HuH-7.5 (cell line): ENCODE results near the gene SPG21.

Experiments
- DNase-seq: peaks from one replicate; pipeline ENCODE4 v3.0.0; 2011; ENCODE audit warnings: low spot score

Gene SPG21

DNA sequence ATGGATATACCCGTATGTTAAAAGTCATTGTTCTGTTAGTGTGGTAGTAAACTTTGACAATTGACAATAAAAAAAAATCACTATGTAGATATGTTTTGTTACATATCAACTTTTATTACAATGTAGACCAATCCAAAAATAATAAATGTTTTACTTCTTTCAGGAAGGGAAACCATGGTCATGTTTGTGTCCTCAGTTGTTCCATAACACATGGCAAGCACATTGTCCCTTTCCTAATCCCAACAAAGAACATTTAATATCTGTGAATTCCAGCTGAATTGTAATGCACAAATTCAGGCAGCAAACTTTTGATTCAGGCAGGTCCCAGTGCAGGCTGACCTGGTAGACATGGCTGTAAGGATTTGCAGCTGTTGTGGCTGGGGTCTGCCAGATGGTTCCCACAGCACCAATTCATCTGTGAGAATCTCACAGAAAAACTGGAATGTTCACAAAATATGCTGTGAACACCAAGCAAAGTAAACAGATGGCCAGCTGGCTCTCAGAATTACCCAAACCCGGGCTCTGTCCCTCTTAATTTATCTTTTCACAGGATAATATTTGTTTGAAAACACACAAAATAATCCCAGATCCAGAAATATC is 1.9 kb upstream of the SPG21 start:
- DNase-seq, result no peak

- no peak for DNase-seq
Observed at GRCh38 chr15:64990168-64990470, 405 bp upstream of the SPG21 start.

DNA sequence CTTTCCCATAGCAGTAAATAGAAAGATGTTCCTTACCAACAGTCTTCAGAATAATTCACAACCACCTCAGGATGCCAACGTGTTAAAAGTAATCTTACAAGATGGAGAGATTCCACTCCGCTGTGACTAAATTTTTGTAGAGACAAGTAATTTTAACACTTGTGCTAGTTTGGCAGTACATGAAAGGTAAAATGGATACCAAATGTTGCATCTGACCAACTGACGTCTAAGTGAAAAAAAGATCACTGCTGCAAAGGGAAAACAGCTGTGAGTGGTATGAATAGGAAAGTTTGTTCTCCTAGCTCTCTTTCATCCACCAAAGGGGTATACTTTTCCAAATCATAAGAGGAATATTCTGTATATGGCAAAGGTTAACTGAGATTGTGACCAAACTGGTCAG is 2.6 kb downstream of the SPG21 start:
- no peak for DNase-seq

DNA sequence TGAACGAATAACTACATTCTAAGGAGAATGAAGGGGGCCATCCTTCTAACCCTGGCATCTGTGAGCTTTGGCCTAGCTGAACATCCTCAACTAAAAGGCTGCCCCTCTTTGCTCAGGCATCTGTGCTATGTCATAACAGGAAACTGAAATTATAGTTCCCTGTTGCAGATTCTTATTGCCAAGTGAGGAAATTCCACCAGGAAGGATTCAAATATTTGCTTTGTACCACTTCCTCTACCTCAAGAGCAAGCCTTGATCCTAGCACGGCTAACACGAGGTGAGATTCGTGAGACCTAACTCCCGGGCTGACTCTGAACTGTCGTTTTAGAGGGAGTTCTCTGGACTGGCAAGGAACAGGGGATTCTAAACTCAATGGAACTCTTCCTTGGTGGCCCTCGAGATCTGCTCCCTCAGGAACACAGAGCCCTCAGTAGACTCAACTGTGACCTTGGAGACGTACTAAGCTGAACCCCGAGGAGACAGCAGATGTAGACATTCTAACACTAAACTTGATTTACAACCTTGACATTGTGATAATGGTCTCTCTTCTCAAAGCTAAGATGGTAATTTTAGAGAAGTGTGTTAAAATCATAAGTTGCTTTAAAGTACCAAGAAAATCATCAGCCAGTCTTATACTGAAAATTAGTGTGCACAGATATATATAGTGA is 4.2 kb downstream of the SPG21 start:
- no peak for DNase-seq

DNA sequence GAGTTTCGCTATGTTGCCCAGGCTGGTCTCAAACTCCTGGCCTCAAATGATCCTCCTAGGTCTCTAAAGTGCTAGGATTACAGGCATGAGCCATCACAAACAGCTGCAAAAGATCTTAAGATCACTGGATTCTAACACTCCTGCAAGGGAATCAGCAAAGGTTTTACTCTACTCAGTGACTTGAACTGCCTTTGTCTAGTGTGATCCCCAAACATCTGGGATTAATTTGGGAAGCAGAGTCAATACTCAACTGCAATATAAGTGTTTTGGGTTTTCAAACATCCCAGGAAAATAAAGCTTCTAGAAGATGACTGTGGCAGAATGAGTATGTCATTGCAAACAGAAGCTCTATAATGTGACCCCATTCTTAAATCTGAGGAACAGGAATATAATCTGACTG is 7.2 kb downstream of the SPG21 start:
- no peak for DNase-seq

DNA sequence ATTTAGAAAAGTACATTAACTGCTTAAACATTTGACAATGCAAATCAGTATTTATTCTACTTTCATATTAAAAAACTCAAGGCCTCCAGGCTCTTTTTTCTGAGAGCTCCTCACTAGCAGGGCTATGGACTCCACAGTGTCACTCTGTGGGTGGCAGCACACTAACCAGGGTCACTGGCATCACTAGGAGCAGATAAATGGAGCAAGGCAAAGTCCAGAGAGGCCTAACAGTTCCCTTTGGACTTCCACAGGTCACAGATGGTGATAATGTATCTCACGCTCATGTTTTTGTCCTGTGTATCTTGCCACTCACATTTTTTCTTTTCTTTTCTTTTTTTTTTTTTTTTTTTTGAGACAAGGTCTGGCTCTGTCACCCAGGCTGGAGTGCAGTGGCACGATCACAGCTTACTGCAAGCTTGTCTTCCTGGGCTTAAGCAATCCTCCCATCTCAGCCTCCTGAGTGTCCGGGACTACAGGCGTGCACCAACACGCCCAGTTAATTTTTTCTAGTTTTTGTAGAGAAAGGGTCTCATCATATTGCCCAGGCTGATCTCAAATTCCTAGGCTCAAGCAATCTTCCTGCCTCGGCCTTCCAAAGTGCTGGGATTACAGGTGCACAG is 7.8 kb downstream of the SPG21 start:
- DNase-seq, result no peak

DNA sequence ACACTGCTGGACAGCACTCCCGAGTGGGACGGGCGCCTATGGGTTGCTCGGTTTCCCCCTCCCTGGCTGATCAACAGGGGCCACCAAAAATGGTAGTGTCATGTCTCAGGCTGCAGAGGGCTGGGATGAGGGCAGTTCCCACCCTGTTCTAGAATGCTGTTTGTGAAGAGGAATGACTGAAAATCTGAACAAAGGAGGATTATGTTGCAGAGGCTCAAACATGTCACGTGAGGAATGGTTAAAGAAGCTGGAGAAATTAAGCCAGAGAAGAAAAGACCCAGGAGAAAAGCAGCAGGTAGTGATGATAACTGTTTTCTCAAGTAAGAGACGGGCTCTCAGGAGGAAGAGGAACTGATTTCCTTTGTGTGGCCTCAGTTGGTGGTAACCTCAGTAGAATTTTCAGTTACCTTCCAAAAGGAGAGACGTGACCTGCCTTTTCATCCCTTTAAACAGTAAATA is 10.4 kb downstream of the SPG21 start:
- no peak for DNase-seq

DNA sequence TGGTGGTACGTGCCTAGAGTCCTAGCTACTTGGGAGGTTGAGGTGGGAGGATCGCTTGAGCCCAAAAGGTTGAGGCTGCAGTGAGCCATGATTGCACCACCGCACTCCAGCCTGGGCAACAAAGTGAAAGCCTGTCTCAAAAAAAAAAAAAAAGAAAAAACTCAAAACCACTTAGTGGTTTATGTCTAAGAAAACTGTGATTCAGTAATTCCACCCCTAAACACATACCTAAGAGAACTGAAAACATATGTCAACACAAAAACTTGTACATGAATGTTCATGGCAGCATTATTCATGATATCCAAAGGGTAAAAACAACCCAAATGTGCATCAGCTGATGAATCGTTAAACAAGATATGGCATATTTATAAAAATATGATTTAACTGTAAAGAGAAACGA is 14.3 kb downstream of the SPG21 start:
- DNase-seq, result no peak

DNA sequence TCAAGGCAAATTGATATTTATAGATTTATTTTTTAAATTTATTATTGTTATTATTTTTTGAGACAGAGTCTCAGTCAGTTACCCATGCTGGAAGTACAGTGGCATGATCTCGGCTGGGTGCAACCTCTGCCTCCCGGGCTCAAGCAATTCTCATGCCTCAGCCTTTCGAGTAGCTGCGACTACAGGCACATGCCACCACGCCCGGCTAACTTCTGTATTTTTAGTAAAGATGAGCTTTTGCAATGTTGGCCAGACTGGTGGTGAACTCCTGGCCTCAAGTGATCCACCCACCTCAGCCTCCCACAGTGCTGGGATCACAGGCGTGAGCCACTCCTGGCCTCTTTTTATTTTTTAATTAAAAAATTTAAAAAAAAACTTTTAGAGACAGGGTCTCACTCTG is 19.0 kb downstream of the SPG21 start:
- DNase-seq, result no peak

- no peak for DNase-seq
Observed at GRCh38 chr15:64969401-64969800, 20.3 kb downstream of the SPG21 start.

- no peak for DNase-seq
Observed at GRCh38 chr15:64961013-64961412, 28.7 kb downstream of the SPG21 start.

DNA sequence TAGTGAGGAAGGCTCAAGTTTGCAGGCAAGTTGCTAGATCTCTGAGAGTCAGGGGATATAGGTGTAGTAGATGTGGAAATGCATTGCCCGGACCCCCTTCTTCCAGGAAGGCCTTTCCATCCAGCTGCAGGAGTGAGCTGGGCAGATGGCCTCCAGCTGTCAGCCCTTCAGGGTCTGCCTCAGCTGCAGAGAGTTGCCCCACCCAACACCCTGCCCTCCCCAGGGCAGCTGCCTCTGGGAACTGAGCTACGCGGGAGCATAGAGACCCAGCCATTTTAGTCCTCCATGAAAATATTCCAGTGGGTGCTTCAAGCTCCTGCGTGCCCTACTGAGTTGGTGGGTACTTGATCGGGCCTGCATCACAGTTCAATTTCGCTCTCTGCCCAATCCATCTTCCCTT is 29.6 kb downstream of the SPG21 start:
- no peak for DNase-seq

GRCh38 chr15:64959128-64959527 is 30.6 kb downstream of the SPG21 start:
- no peak for DNase-seq

- DNase-seq, result no peak
Observed at GRCh38 chr15:64954395-64954794, 35.3 kb downstream of the SPG21 start.

GRCh38 chr15:64951777-64952418 is 37.8 kb downstream of the SPG21 start:
- no peak for DNase-seq

DNA sequence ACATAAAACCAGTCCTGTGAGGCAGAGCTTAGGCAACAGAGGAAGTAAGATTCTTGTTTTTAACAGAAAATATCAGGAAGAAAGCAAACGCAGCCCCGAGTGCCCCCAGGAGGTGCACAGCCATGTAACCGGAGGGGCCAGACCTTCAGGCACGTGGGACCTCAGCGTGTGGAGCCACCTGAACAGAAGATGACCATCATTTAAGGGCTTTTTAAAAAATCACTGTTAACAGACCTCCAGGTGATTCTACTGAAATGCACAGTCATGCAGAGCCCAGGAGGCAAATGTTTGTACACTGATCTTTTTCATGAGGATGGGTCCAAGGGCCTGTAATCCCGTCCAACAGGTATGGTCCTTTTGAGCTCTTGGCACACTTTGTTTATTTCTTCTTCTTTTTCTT is 38.8 kb downstream of the SPG21 start:
- no peak for DNase-seq

DNA sequence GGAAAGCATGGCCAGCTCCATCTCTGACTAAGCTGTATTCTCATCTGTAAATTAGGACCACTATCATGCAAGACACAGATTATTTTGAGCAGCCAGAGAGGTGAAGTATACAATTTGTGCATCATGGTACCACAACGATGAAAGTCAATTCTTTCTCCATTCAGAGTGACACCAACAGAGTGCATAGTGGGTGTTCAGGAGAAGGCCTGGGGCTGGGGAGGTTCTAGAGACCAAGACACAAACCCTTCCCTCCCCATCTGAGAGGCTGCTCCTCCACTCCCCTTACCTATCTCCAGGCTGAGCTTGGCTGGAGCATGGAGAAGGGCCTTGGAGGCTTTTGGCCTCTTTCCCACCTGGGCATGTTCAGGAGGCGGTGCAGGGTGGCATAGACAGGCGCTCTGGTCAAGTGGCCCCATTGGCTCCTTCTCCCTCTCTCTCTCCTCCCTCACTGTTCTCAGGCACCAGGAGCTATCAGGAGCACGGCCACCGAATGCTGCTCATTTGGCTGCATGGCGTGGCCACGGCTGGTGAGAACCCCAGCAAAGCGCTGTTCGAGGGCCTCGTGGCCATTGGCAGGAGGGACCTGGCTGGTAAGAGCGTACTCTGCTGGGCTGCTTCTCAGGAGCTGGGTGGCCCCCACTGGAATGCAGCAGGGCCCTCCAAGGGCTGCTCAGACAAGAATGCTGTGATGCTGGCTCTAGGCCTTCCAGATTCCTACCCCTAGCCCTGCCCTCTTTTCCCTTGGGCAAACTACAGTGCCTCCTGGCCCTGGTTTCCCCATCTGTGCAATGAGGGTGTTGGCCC is 40.1 kb downstream of the SPG21 start:
- no peak for DNase-seq

GRCh38 chr15:64948916-64949315 is 40.8 kb downstream of the SPG21 start:
- DNase-seq, result no peak

- DNase-seq, result no peak
Observed at GRCh38 chr15:64947211-64947610, 42.5 kb downstream of the SPG21 start.

GRCh38 chr15:64944961-64945360 is 44.8 kb downstream of the SPG21 start:
- no peak for DNase-seq

DNA sequence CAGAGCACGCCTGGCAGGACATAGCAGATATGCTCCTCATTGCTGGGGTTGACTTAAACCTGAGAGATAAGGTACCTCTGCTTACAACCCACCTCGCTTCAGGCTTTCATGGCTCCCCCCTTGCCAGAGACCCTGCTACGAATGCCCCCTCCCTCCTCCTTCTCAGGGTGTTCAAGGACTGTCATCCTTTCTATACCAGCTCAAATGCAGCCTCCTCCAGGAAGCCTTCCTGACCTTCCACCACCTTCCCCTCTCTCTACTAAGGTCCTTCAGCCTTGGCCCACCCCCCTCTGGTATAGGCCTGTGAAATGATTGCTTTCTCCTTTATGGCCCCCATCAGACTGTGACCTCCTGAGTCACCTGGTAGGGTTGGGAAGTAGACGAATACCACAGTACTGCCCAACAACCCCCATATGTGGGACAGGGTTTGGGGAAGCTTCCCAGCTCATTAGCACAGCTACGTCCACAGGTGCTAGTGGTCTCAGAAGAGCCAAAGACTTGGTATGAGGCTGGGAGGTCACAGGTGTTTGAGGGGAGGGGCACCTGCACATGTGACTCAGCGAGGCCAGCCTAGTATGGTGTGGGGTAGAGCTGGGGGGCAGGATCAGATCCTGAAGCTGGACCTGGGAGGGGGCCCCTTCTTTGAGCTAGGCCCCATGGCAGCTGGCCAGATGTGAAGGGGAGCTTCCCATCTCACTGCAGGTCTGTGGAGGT is 46.0 kb downstream of the SPG21 start:
- DNase-seq, result no peak

DNA sequence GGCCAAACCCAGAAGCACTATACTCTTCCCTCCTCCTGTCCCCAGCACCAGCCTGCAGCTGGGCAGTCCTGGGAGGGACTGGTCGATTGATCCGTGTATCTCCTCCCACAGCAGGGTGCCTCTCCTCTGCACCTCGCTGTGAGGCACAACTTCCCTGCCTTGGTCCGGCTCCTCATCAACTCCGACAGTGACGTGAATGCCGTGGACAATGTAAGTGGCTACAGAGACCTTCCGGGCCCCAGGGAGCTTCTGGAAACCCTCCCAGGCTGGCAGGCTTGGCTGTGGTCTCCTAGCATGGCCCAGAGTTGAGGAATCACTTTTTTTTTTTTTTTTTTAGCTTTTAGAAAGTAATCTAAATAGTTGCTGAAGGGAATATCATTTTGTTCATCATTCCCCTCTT is 47.4 kb downstream of the SPG21 start:
- no peak for DNase-seq
